ENCODE results near the gene PTPN12. TPM values are rescaled to one million over a fixed set of nuclear protein-coding genes. Genes with fewer than 3 reads are reported as not detected.
A peak's percentile ranks its signal among the peaks of the same experiment; 100 is the strongest.

Gene PTPN12
- total RNA-seq, 1 experiment from 2014 or later = 27.2 TPM

- no peak for DNase-seq (ENCODE audit: low spot score)
- in situ Hi-C loops (cut with HindIII; ENCODE audit: low sequenced_read_pairs) = no loop called here
Measured at GRCh38 chr7:77569514-77570232, 32.6 kb downstream of the PTPN12 start.

DNA sequence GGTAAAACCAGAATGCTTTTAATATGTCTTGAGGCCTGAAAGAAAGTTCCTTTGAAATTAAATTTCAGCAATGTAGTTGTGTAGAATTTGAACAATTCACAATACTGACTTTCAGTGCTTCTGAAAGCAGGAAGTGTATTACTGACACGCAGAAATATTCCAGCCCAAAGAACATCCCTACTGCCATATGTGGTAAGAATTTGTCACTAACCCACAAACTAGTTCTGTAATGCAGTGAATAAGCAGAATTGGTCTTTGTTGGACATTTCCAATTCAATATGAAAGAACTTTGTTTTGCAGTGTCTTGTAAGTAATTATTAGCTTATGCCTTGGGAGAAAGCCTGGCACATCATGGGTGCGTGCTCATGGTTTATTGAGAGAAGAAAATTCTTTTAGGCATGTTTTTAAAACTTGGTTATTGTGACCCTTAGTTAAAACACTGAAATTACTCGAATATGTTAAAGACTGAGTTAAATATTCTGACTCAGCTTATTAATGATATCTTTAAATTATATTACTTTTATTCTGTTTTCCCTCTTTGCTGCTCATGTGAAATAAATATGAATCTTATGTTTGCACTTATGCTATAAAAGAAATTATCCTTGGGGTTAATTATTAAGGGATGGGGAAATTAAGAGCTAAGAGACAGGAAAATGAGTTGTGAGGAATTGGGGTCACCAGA lies 33.4 kb downstream of the PTPN12 start:
- no peak for DNase-seq (ENCODE audit: low spot score)
- in situ Hi-C loops (cut with HindIII; ENCODE audit: low sequenced_read_pairs) = no loop called here

GRCh38 chr7:77571801-77572200 lies 34.7 kb downstream of the PTPN12 start:
- no peak for DNase-seq (ENCODE audit: low spot score)
- in situ Hi-C loops (cut with HindIII; ENCODE audit: low sequenced_read_pairs) = no loop called here

DNA sequence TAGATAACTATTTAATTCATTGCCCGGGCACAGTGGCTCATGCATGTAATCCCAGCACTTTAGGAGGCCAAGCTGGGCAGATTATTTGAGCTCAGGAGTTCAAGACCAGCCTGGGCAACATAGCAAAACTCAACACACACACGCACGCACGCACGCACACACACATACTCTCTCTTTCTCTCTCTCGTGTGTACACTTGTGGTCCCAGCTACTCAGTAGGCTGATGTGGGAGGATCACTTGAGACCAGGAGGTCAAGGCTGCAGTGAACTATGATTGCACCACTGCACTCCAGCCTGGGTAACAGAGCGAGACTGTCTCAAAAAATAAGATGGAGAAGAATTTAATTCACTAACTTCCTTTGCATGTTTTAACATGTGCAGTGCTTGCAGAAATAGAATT lies 38.1 kb downstream of the PTPN12 start:
- in situ Hi-C loops (cut with HindIII; ENCODE audit: low sequenced_read_pairs) = no loop called here
- no peak for DNase-seq (ENCODE audit: low spot score)

GRCh38 chr7:77576856-77577255 lies 39.8 kb downstream of the PTPN12 start:
- in situ Hi-C loops (cut with HindIII; ENCODE audit: low sequenced_read_pairs) = no loop called here
- no peak for DNase-seq (ENCODE audit: low spot score)

GRCh38 chr7:77579797-77580196 lies 42.7 kb downstream of the PTPN12 start:
- in situ Hi-C loops (cut with HindIII; ENCODE audit: low sequenced_read_pairs) = no loop called here
- DNase-seq (ENCODE audit: low spot score) = no peak

DNA sequence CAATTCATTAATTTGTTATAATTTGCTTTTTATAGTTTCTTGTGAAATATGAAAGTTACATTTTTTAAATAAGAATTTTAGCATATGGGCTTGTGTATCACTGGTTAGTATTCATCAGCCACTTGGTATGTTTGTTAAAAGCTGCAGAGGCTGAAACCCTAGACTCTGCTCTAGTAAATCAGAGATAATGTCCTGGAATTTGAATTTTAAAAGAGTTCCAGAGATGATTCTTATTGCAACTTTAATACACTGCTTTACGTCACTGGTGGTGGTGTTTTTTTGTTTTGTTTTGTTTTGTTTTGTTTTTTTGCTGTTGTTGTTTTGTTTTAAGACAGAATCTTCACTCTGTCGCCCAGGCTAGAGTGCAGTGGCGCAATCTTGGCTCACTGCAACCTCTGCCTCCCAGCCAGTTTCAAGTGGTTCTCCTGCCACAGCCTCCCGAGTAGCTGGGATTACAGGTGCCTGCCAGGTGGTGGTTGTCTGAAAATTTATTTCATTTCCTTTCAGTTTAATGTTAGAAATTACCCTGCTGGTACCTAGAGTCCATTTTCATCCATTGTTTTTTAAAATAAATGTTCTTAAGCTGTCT lies 43.8 kb downstream of the PTPN12 start:
- in situ Hi-C loops (cut with HindIII; ENCODE audit: low sequenced_read_pairs) = no loop called here
- DNase-seq (ENCODE audit: low spot score) = no peak

- in situ Hi-C loops (cut with HindIII; ENCODE audit: low sequenced_read_pairs) = no loop called here
- no peak for DNase-seq (ENCODE audit: low spot score)
Measured at GRCh38 chr7:77587272-77587671, 50.2 kb downstream of the PTPN12 start.

- in situ Hi-C loops (cut with HindIII; ENCODE audit: low sequenced_read_pairs) = no loop called here
- DNase-seq (ENCODE audit: low spot score) = no peak
Measured at GRCh38 chr7:77600952-77601351, 63.9 kb downstream of the PTPN12 start.

GRCh38 chr7:77606562-77606961 lies 69.5 kb downstream of the PTPN12 start:
- in situ Hi-C loops (cut with HindIII; ENCODE audit: low sequenced_read_pairs) = no loop called here
- DNase-seq (ENCODE audit: low spot score) = no peak

DNA sequence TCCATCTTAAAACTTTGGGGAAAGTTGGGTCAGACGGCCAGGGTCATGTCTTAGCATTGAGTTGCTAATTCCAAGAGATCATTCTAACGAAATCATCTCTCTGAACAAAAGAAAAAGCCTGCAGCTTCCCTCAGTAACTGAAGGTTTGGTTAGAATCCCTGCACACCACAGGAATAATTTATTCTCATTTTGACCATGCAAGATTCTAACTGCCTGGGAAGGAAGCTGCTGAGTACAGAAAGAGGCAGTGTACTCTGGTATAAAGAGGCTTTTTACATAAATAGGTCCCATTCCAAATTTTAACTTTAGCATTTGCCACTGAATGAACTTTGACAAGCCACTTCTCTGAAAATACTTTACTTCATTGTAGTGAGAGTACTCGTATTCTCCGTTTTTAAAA lies 82.2 kb downstream of the PTPN12 start:
- in situ Hi-C loops (cut with HindIII; ENCODE audit: low sequenced_read_pairs) = no loop called here
- DNase-seq (ENCODE audit: low spot score) = no peak

DNA sequence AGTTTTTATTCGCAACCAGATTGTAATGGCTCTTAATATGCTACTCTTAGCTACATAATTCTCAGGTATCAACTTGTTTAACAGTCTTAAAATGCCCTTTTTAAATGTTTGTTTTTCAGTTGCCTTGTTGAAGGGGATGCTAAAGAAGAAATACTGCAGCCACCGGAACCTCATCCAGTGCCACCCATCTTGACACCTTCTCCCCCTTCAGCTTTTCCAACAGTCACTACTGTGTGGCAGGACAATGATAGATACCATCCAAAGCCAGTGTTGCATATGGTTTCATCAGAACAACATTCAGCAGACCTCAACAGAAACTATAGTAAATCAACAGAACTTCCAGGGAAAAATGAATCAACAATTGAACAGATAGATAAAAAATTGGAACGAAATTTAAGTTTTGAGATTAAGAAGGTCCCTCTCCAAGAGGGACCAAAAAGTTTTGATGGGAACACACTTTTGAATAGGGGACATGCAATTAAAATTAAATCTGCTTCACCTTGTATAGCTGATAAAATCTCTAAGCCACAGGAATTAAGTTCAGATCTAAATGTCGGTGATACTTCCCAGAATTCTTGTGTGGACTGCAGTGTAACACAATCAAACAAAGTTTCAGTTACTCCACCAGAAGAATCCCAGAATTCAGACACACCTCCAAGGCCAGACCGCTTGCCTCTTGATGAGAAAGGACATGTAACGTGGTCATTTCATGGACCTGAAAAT lies 89.7 kb downstream of the PTPN12 start:
- in situ Hi-C loops (cut with HindIII; ENCODE audit: low sequenced_read_pairs) = no loop called here
- DNase-seq (ENCODE audit: low spot score) = no peak

- in situ Hi-C loops (cut with HindIII; ENCODE audit: low sequenced_read_pairs) = no loop called here
- no peak for DNase-seq (ENCODE audit: low spot score)
Measured at GRCh38 chr7:77627309-77627676, 90.2 kb downstream of the PTPN12 start.

- in situ Hi-C loops (cut with HindIII; ENCODE audit: low sequenced_read_pairs) = no loop called here
- DNase-seq (ENCODE audit: low spot score) = no peak
Measured at GRCh38 chr7:77629797-77630196, 92.7 kb downstream of the PTPN12 start.

- in situ Hi-C loops (cut with HindIII; ENCODE audit: low sequenced_read_pairs) = no loop called here
Measured at GRCh38 chr7:77631820-77632219, 94.7 kb downstream of the PTPN12 start.

DNA sequence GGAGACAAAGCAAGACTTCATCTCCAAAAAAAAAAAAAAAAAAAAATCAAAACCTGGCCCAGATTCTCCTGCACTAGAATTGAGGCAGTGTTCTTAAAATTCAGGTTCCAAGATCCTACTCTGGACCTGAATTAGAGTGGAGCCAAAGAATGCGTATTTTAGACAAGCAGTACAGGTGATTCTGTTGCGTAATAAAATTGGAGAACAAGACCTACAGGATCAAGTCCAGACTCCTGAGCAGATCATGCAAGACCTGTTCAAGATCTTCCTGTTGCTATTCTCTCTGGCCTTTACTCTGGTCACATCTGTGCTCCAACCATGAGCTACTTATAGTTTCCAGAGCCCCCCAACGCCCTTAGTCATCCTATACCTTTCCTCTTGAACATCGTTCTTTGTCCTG lies 107.7 kb downstream of the PTPN12 start:
- DNase-seq (ENCODE audit: low spot score) = no peak
- in situ Hi-C loops (cut with HindIII; ENCODE audit: low sequenced_read_pairs) = no loop called here

More at GRCh38 chr7:77631820-77632219, 94.7 kb downstream of the PTPN12 start:
- no peak for DNase-seq (ENCODE audit: low spot score)

- no peak for DNase-seq (ENCODE audit: low spot score)
- in situ Hi-C loops (cut with HindIII; ENCODE audit: low sequenced_read_pairs) = no loop called here
Measured at GRCh38 chr7:77648742-77649338, 111.7 kb downstream of the PTPN12 start.

DNA sequence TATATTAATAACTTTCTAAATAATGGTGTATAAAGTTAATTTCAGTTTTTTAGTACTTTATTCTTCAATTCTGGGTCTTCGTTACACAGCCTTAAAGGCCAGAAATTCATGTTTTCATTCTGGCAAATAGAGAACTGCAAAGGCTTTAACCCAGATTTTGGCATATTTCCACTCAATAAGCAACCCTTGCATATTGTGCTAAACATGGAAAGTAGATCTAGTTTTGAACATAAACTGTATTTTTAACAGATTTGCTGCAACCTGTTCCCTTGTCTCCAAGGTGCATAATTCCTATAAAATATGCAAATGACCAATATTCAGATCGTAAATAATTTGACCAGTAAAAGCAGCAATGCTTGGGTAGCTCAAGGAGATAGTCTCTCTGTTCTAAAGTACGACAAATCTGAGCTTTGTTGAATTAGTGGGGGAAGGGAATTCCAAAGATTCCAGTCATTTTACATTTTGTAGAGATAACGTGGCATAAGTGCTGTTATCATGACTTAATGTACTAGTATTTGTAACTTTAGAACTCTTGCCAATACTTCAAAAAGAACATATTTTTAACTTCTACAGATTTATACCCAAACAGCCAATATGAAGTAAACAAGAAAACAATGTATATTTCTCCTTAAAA lies 112.7 kb downstream of the PTPN12 start:
- in situ Hi-C loops (cut with HindIII; ENCODE audit: low sequenced_read_pairs) = no loop called here
- DNase-seq (ENCODE audit: low spot score) = no peak

- in situ Hi-C loops (cut with HindIII; ENCODE audit: low sequenced_read_pairs) = no loop called here
- peak; percentile 67 for DNase-seq (ENCODE audit: low spot score)
Measured at GRCh38 chr7:77651575-77652162, 114.6 kb downstream of the PTPN12 start.
